H1 (cell line): ENCODE measurements around the gene KLHL26. TPM values are rescaled to one million over a fixed set of nuclear protein-coding genes. Genes with fewer than 3 reads are reported as not detected.

Experiments used
- CTCF ChIA-PET: fragments of 300-600 bp; sonication (Branson Sonifier 250); formaldehyde crosslinking; loops from one replicate; lab custom pipeline; 2021; ENCODE audit not compliant: partially characterized antibody; lab: Charles Lee
- POLR2A ChIA-PET: fragments of 300-600 bp; sonication (Branson Sonifier 250); formaldehyde crosslinking; loops from one replicate; lab custom pipeline; 2021; ENCODE audit warnings: inconsistent platforms; ENCODE audit not compliant: partially characterized antibody; lab: Charles Lee
- DNase-seq, 2 experiments: peaks; one replicate each; pipeline versions ENCODE4 v3.0.0 to v3.0.0-alpha.2; 2010 to 2022; ENCODE audit warnings: low spot score in 2 of 2, low read depth in 1 of 2, mixed read lengths in 1 of 2
- FAIRE-seq: peaks from 2 replicates; lab custom pipeline; 2011; peaks lifted over from hg19 to GRCh38; lab: Jason Lieb, UNC
- H2AFZ ChIP-seq: 2 replicates; pipeline ENCODE4 v1.8.1; 2012; ENCODE audit warnings: low read length, inconsistent platforms
- H2AK5ac ChIP-seq: 2 replicates; pipeline ENCODE4 v1.6.1; 2013; ENCODE audit warnings: low read depth, low read length
- H2BK120ac ChIP-seq: replicated peaks from 2 replicates; pipeline ENCODE3; 2013; ENCODE audit warnings: low read depth, low read length, inconsistent platforms
- H2BK12ac ChIP-seq: 2 replicates; pipeline ENCODE4 v1.6.1; 2013; ENCODE audit warnings: low read depth, low read length
- H2BK15ac ChIP-seq: 2 replicates; pipeline ENCODE4 v1.6.1; 2013; ENCODE audit warnings: low read length
- H2BK20ac ChIP-seq: 2 replicates; pipeline ENCODE4 v1.6.1; 2013; ENCODE audit warnings: low read length
- H2BK5ac ChIP-seq: 2 replicates; pipeline ENCODE4 v1.6.1; 2013; ENCODE audit warnings: low read depth, low read length
- H3K14ac ChIP-seq: 2 replicates; pipeline ENCODE4 v1.6.1; 2013; ENCODE audit warnings: inconsistent platforms; ENCODE audit not compliant: insufficient read length
- H3K18ac ChIP-seq: 2 replicates; pipeline ENCODE4 v1.6.1; 2013; ENCODE audit warnings: low read length; ENCODE audit errors: extremely low read depth
- H3K23ac ChIP-seq: 2 replicates; pipeline ENCODE4 v1.6.1; 2013; ENCODE audit warnings: inconsistent platforms; ENCODE audit not compliant: insufficient read length
- H3K23me2 ChIP-seq: 2 replicates; pipeline ENCODE4 v1.6.1; 2013; ENCODE audit warnings: low read depth, low read length
- H3K27ac ChIP-seq: 2 replicates; pipeline ENCODE4 v1.6.1; 2011; ENCODE audit warnings: low read depth, low read length, inconsistent platforms
- H3K27me3 ChIP-seq, 4 experiments: replicated peaks in 1 of 4; 1 replicate in 1 of 4; 2 replicates in 3 of 4; pipeline versions ENCODE4 v1.6.1 to v1.8.1; 2011 to 2013; ENCODE audit warnings: low read length in 3 of 4, mild to moderate bottlenecking in 3 of 4, inconsistent platforms in 2 of 4, mixed read lengths in 2 of 4, moderate library complexity in 1 of 4; ENCODE audit not compliant: control insufficient read depth in 3 of 4, insufficient read depth in 3 of 4; ENCODE audit errors: extremely low read depth in 1 of 4
- H3K36me3 ChIP-seq, 4 experiments: 2 replicates each; pipeline versions ENCODE4 v1.6.1 to v1.8.1; 2011 to 2013; ENCODE audit warnings: mild to moderate bottlenecking in 4 of 4, low read length in 3 of 4, moderate library complexity in 2 of 4, control low read depth in 1 of 4, inconsistent platforms in 1 of 4; ENCODE audit not compliant: insufficient read depth in 4 of 4, control insufficient read depth in 2 of 4
- H3K4ac ChIP-seq: replicated peaks from 2 replicates; pipeline ENCODE3; 2013; ENCODE audit warnings: low read length, low read depth, mixed read lengths, inconsistent platforms; ENCODE audit not compliant: insufficient read length
- H3K4me1 ChIP-seq, 4 experiments: replicated peaks in 1 of 4; 1 replicate in 1 of 4; 2 replicates in 3 of 4; pipeline versions ENCODE4 v1.6.1 to v1.8.1; 2011 to 2013; ENCODE audit warnings: low read length in 3 of 4, inconsistent platforms in 2 of 4, mixed read lengths in 1 of 4; ENCODE audit not compliant: insufficient read depth in 4 of 4, control insufficient read depth in 3 of 4
- H3K4me2 ChIP-seq, 2 experiments: 2 replicates each; pipeline versions ENCODE4 v1.6.1 to v1.8.1; 2011 to 2013; ENCODE audit warnings: low read depth in 2 of 2, low read length in 2 of 2, control low read depth in 1 of 2, inconsistent platforms in 1 of 2, mild to moderate bottlenecking in 1 of 2; ENCODE audit not compliant: insufficient read depth in 1 of 2
- H3K4me3 ChIP-seq, 4 experiments: fragments of 200-600, 300-600 bp in 1 of 4; sonication (generic), shearing (Covaris generic), sonication (Bioruptor Twin) in 1 of 4; 2 replicates each; pipeline versions ENCODE4 v1.5.1 to v1.8.1; 2011 to 2016; ENCODE audit warnings: low read length in 4 of 4, low read depth in 3 of 4, control low read depth in 2 of 4, inconsistent platforms in 2 of 4, mild to moderate bottlenecking in 2 of 4, mixed read lengths in 1 of 4, moderate library complexity in 1 of 4; ENCODE audit not compliant: insufficient read depth in 2 of 4; ENCODE audit errors: extremely low read depth in 1 of 4
- H3K56ac ChIP-seq: replicated peaks from 2 replicates; pipeline ENCODE3; 2013; ENCODE audit warnings: low read depth, mild to moderate bottlenecking, mixed read lengths, low read length, inconsistent platforms; ENCODE audit not compliant: insufficient read length
- H3K79me1 ChIP-seq: 2 replicates; pipeline ENCODE4 v1.6.1; 2013; ENCODE audit warnings: low read depth, low read length, control low read depth
- H3K79me2 ChIP-seq, 2 experiments: 2 replicates each; pipeline versions ENCODE4 v1.6.1 to v1.8.1; 2012 to 2013; ENCODE audit warnings: low read length in 2 of 2, mild to moderate bottlenecking in 2 of 2, inconsistent platforms in 1 of 2; ENCODE audit not compliant: insufficient read depth in 2 of 2, control insufficient read depth in 1 of 2
- H3K9ac ChIP-seq, 4 experiments: replicated peaks in 1 of 4; 1 replicate in 1 of 4; 2 replicates in 3 of 4; pipeline versions ENCODE4 v1.6.1 to v1.8.1; 2011 to 2013; ENCODE audit warnings: low read depth in 3 of 4, low read length in 3 of 4, control low read depth in 2 of 4, mild to moderate bottlenecking in 2 of 4, moderate library complexity in 2 of 4, inconsistent platforms in 1 of 4; ENCODE audit errors: extremely low read depth in 1 of 4
- H3K9me3 ChIP-seq, 2 experiments: 2 replicates each; pipeline versions ENCODE4 v1.6.1 to v1.8.1; 2012 to 2013; ENCODE audit warnings: mild to moderate bottlenecking in 2 of 2, moderate library complexity in 2 of 2, control low read depth in 1 of 2, inconsistent platforms in 1 of 2, low read depth in 1 of 2, low read length in 1 of 2, mixed read lengths in 1 of 2; ENCODE audit not compliant: insufficient read depth in 2 of 2
- H4K20me1 ChIP-seq, 2 experiments: replicated peaks in 1 of 2; 2 replicates each; pipeline versions ENCODE3 to v1.8.1; 2011 to 2013; ENCODE audit warnings: inconsistent platforms in 2 of 2, low read length in 2 of 2, mild to moderate bottlenecking in 1 of 2; ENCODE audit not compliant: insufficient read depth in 2 of 2, control insufficient read depth in 1 of 2
- H4K5ac ChIP-seq: 2 replicates; pipeline ENCODE4 v1.6.1; 2013; ENCODE audit warnings: low read length, low read depth, mixed read lengths, inconsistent platforms; ENCODE audit not compliant: insufficient read length
- H4K8ac ChIP-seq: 2 replicates; pipeline ENCODE4 v1.8.0; 2013; ENCODE audit warnings: mild to moderate bottlenecking, moderate library complexity, low read length, inconsistent platforms; ENCODE audit not compliant: insufficient read depth; ENCODE audit errors: extremely low read depth
- H4K91ac ChIP-seq: replicated peaks from 2 replicates; pipeline ENCODE3; 2013; ENCODE audit warnings: low read length, mixed read lengths, inconsistent platforms; ENCODE audit not compliant: insufficient read length
- BCL11A ChIP-seq, 2 experiments: IDR thresholded peaks; one replicate each; pipeline ENCODE4 v1.6.1; 2011; ENCODE audit warnings: low read depth in 2 of 2, low read length in 2 of 2, mild to moderate bottlenecking in 2 of 2
- CHD1 ChIP-seq: IDR thresholded peaks from 2 replicates; pipeline ENCODE4 v1.6.1; 2012; ENCODE audit warnings: low read depth, low read length, improper control_type of control experiment
- EP300 ChIP-seq, 2 experiments: IDR thresholded peaks; 1 replicate in 1 of 2; 2 replicates in 1 of 2; pipeline ENCODE4 v1.6.1; 2011 to 2012; ENCODE audit warnings: low read depth in 2 of 2, low read length in 2 of 2, mild to moderate bottlenecking in 2 of 2, borderline replicate concordance in 1 of 2, inconsistent platforms in 1 of 2, moderate library complexity in 1 of 2
- JUND ChIP-seq: IDR thresholded peaks from 2 replicates; pipeline ENCODE4 v1.6.1; 2011; ENCODE audit warnings: mild to moderate bottlenecking, improper control_type of control experiment, low read length
- KDM5A ChIP-seq: fragments of 200-600 bp; IDR thresholded peaks from 2 replicates; pipeline ENCODE4 v1.7.1; 2012; ENCODE audit warnings: mild to moderate bottlenecking, low read length, inconsistent platforms, mixed read lengths
- POLR2A ChIP-seq, 2 experiments: IDR thresholded peaks; 1 replicate in 1 of 2; 2 replicates in 1 of 2; pipeline ENCODE4 v1.6.1; 2011; ENCODE audit warnings: low read depth in 2 of 2, low read length in 2 of 2, mild to moderate bottlenecking in 2 of 2; ENCODE audit errors: control extremely low read depth in 1 of 2
- POU5F1 ChIP-seq: IDR thresholded peaks from 2 replicates; pipeline ENCODE4 v1.6.1; 2011; ENCODE audit warnings: low read depth, mild to moderate bottlenecking, low read length, moderate library complexity
- SAP30 ChIP-seq: fragments of 300-600 bp; sonication (generic); IDR thresholded peaks from 2 replicates; pipeline ENCODE4 v1.7.1; 2012; ENCODE audit warnings: low read length, moderate library complexity, mild to moderate bottlenecking, inconsistent platforms; ENCODE audit not compliant: insufficient read depth, insufficient replicate concordance
- SIN3A ChIP-seq, 2 experiments: IDR thresholded peaks in 1 of 2; conservative IDR thresholded peaks in 1 of 2; 2 replicates each; pipeline ENCODE4 v1.6.1; 2011 to 2012; ENCODE audit warnings: low read length in 2 of 2, improper control_type of control experiment in 1 of 2, low read depth in 1 of 2, mild to moderate bottlenecking in 1 of 2
- SIRT6 ChIP-seq: IDR thresholded peaks from one replicate; pipeline ENCODE4 v1.7.1; 2012; ENCODE audit warnings: low read length, inconsistent platforms
- SIX5 ChIP-seq: IDR thresholded peaks from 2 replicates; pipeline ENCODE4 v1.6.1; 2011; ENCODE audit warnings: mild to moderate bottlenecking, low read depth, low read length
- TAF1 ChIP-seq: IDR thresholded peaks from 2 replicates; pipeline ENCODE4 v1.6.1; 2011; ENCODE audit warnings: mild to moderate bottlenecking, low read depth, low read length
- TBP ChIP-seq: IDR thresholded peaks from 2 replicates; pipeline ENCODE4 v1.6.1; 2011; ENCODE audit warnings: low read depth, low read length, improper control_type of control experiment
- WGBS, 2 experiments: shearing (Covaris generic) in 1 of 2; methylation state at CpG; one replicate each; pipeline versions ENCODE4 v1.1.6 to v1.1.7; 2013 to 2015; ENCODE audit warnings: low lambda C conversion rate in 2 of 2, mixed read lengths in 2 of 2, inconsistent platforms in 1 of 2, low coverage in 1 of 2, missing lambda C conversion rate in 1 of 2; ENCODE audit not compliant: insufficient replicate concordance in 2 of 2, insufficient coverage in 1 of 2, insufficient read length in 1 of 2; ENCODE audit errors: extremely low coverage in 1 of 2, missing lambda C conversion rate in 1 of 2; 5-methylcytosine and 5-hydroxymethylcytosine counted together
- polyA plus RNA-seq, 7 experiments: library from polyadenylated mRNA; depleted of rRNA in 3 of 7; stranded (reverse) in 5 of 7; unstranded in 2 of 7; fragments of >200 nt in 5 of 7; fragments of 200-250 nt in 2 of 7; gene quantifications; 1 replicate in 5 of 7; 2 replicates in 1 of 7; 4 replicates in 1 of 7; pipeline versions ENCODE4 v1.2.1 to v1.2.3, GENCODE V29; 2011 to 2013; ENCODE audit warnings: missing spikeins in 2 of 7, mixed read lengths in 2 of 7
- total RNA-seq: library from RNA; stranded (reverse); fragmentation: NEBNext Ultra II Directional; extraction: Animal tissue kit (Norgen Biotek cat#: 25700); gene quantifications from 2 replicates; pipeline ENCODE4 v1.2.1, GENCODE V29; 2021
- TF ChIP-seq, protein P1 (sequence below): IDR thresholded peaks from 2 replicates; pipeline ENCODE4 v1.6.1; 2011; ENCODE audit warnings: low read depth, mild to moderate bottlenecking, low read length; ENCODE audit not compliant: insufficient read depth

KLHL26 gene
- total and polyA plus RNA-seq, 2 of the 8 experiments (the other 6 are each of a cell fraction or from before 2014, with no cell fraction given), result 2.2 to 8.8 TPM

DNA sequence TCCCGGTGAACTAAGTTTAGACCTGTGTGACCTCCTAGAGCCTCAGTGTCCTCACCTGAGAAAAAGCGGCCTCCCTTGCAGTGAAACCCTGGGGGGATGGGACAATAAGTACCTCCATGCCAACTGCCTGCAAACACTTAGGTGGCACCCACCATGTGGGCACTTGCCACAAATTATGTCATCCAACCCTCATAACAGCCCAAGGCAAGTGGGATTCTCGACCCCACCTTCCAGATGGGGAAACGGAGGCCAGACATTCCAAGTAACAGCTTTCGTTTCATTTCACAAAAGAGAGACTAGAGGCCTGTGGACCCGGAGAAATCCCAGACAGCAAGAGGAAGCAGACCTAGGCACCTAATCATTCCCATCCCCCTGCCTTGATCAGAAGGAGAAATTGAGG, 41.4 kb upstream of the KLHL26 start:
- H2AK5ac ChIP-seq, result peak overlapping the region; percentile 57; the same call in 1 of the 2 replicates
- no peak overlapping the region for H3K18ac ChIP-seq
- H2BK120ac ChIP-seq, result no peak overlapping the region
- FAIRE-seq (no peak), DNase-seq (no peak)
- no peaks in the 10 kb centered on the region for H3K79me1 ChIP-seq
- peak overlapping the region; percentile 22; the same call in 1 of the 2 replicates for H2BK12ac ChIP-seq
- H3K14ac ChIP-seq, result no peak overlapping the region
- no peak overlapping the region for H4K8ac ChIP-seq
- H3K4me3 ChIP-seq, result no peak overlapping the region
- peaks cover 2 to 36% (median 27%) of the 10 kb centered on the region in 4 experiments for H3K4me1 ChIP-seq
- peaks cover 0 to 3% of the 10 kb centered on the region in 2 experiments for H4K20me1 ChIP-seq
- peaks cover 6% of the 10 kb centered on the region for H3K23me2 ChIP-seq
- no peak overlapping the region for H2BK5ac ChIP-seq
- peak overlapping the region in 1 of 2 experiments; percentile 72; a peak in 2 of 4 replicates for H3K4me2 ChIP-seq
- H3K56ac ChIP-seq, result no peak overlapping the region
- WGBS, 2 experiments, result 72% methylated on average over 6 of the region's 6 CpGs; no CpG with 5 or more reads in 1 of the 2 experiments
- ChIA-PET CTCF (interaction anchor here (0.7 to 12.5 kb wide), 5 partner anchors 25 to 107 kb away, joined by 3 to 139 read pairs (median 4); no protein-coding TSS in a partner anchor), POLR2A (interaction anchor here (1.0 to 4.4 kb wide), 4 partner anchors 8 to 40 kb away, joined by 3 to 23 read pairs (median 4); partner anchors contain the start of genes TMEM59L and UBA52)
- H3K27me3 ChIP-seq, result peaks cover 0 to 6% (median 3%) of the 10 kb centered on the region in 4 experiments; a peak in 5 of 7 replicates
- no peaks in the 10 kb centered on the region for H3K79me2 ChIP-seq
- H2BK20ac ChIP-seq, result peak overlapping the region; percentile 75
- no peak overlapping the region for H3K4ac ChIP-seq
- no peak overlapping the region for H3K23ac ChIP-seq
- no peak overlapping the region for H4K5ac ChIP-seq
- no peak overlapping the region for H3K27ac ChIP-seq
- H2AFZ ChIP-seq, result no peak overlapping the region
- peak overlapping the region; percentile 75; the same call in 1 of the 2 replicates for H2BK15ac ChIP-seq
- H3K9ac ChIP-seq, result no peak overlapping the region
- H3K36me3 ChIP-seq, result no peaks in the 10 kb centered on the region
- no peak overlapping the region for H4K91ac ChIP-seq
- H3K9me3 ChIP-seq, result no peaks in the 10 kb centered on the region
- TF ChIP-seq POU5F1 (no peak), TAF1 (no peak), KDM5A (no peak), SIN3A (conservative IDR thresholded peaks at IDR 0.05 in 1 of 2, IDR thresholded peaks at IDR 0.05 in 1 of 2; ENCODE audit: low read depth in 1 of 2, low read length in 2 of 2) (no peak), TBP (no peak), EP300 (IDR thresholded peaks at IDR 0.05; ENCODE audit: borderline replicate concordance in 1 of 2, low read depth in 2 of 2, low read length in 2 of 2) (no peak), JUND (no peak), CHD1 (no peak), SIX5 (no peak), SIRT6 (no peak), SAP30 (no peak), BCL11A (IDR thresholded peaks at IDR 0.05; ENCODE audit: low read depth in 2 of 2, low read length in 2 of 2) (no peak), POLR2A (IDR thresholded peaks at IDR 0.05; ENCODE audit: control extremely low read depth in 1 of 2, low read depth in 2 of 2, low read length in 2 of 2) (no peak)
- TF ChIP-seq, protein P1, sequence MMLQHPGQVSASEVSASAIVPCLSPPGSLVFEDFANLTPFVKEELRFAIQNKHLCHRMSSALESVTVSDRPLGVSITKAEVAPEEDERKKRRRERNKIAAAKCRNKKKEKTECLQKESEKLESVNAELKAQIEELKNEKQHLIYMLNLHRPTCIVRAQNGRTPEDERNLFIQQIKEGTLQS, result no peak
